ENCODE results near the gene MYO5B.
"Not testable (repeated sequence)": the region's sequence is repeated elsewhere in the genome, so short reads cannot be mapped to it uniquely, and the experiment has no call there.

MYO5B gene

DNA sequence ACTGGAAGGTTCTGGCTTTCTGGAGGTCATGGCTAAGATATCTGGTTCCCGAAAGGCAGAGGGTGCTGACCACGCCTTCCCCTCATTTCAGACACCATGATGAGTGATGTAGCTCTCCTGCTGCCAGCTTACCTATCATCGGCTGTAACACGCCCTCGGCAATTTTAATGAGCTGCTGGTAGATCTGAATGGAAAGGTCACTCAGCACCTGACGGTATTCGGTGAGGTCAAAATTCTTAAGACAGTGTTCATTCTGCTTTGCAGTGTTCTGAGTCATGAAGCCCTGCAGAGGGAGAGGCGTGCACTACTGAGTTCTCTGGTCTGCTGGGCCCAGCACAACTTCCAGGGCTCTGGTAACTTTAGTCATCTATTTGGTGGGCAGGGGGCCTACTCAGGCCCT is 355.9 kb downstream of the MYO5B start:
- no peak overlapping the region for H3K27ac ChIP-seq
- TF ChIP-seq, protein P1, sequence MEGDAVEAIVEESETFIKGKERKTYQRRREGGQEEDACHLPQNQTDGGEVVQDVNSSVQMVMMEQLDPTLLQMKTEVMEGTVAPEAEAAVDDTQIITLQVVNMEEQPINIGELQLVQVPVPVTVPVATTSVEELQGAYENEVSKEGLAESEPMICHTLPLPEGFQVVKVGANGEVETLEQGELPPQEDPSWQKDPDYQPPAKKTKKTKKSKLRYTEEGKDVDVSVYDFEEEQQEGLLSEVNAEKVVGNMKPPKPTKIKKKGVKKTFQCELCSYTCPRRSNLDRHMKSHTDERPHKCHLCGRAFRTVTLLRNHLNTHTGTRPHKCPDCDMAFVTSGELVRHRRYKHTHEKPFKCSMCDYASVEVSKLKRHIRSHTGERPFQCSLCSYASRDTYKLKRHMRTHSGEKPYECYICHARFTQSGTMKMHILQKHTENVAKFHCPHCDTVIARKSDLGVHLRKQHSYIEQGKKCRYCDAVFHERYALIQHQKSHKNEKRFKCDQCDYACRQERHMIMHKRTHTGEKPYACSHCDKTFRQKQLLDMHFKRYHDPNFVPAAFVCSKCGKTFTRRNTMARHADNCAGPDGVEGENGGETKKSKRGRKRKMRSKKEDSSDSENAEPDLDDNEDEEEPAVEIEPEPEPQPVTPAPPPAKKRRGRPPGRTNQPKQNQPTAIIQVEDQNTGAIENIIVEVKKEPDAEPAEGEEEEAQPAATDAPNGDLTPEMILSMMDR (conservative IDR thresholded peaks at IDR 0.05): no peak
- TF ChIP-seq ZFX (IDR thresholded peaks at IDR 0.05): no peak

DNA sequence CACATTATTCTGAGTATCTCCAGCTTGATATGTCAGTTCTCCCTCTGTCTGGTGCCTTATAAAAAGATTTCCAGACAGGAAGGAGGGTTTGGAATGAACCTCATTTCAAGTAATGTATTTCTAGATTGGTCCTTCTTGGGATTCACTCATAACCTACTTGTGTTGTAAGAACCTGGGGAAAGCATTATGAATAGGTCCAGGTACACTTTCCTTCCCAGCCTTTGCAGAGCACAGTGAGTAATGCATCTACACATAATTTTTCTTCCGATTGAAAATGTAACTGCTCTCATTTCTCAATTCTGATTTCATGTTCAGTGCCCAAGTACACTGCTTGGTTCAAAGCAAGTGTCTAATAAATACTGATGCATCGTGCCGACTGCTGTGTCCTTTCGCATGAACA is 356.6 kb downstream of the MYO5B start:
- no peak overlapping the region for H3K27ac ChIP-seq
- TF ChIP-seq ZFX (IDR thresholded peaks at IDR 0.05): no peak
- TF ChIP-seq, protein P1 (conservative IDR thresholded peaks at IDR 0.05): no peak

DNA sequence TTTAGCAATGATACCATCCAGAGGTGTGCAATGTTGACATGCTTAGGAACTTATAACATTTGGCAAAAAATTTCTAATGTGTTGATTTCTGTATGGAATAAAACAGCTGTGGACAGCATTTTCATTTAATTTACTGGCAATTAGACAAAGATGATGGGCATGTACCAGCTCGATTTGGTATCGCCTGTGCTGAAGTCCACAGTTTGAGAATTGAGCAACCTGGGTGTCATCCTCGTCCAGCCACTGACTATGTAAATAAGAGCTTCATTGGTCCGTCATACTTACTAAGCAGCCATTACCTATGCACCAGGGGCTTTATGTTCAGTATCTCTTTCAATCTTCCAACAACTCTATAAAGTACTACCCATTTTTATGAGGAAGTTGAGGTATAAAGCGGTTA is 357.1 kb downstream of the MYO5B start:
- TF ChIP-seq, protein P1 (conservative IDR thresholded peaks at IDR 0.05): no peak
- TF ChIP-seq ZFX (IDR thresholded peaks at IDR 0.05): no peak
- no peak overlapping the region for H3K27ac ChIP-seq

DNA sequence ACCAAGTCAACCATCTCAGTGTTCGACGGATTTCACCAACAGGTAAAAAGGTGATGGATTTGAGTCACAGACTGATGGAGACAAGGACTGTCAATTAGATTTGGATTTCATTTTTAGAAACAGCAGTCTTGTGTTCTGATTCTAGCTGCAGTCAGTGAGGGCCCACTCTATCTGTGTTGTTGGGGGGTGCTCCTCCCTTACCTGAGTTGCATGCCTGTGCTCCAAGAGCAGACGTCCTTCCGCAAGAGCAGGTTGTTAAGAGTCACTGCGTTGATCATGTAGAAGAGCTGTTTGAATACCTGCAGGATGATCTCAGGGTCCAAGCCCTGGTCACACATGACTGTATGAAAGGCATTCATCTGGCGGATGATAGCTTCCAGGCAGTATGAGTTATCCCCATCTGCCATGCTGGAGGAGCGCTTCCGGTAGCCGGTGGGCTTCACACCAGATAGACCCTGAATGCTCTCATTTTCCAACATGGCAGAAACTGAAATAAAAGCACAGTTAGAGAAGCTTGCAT is 357.6 kb downstream of the MYO5B start:
- not testable (repeated sequence) for H3K27ac ChIP-seq

DNA sequence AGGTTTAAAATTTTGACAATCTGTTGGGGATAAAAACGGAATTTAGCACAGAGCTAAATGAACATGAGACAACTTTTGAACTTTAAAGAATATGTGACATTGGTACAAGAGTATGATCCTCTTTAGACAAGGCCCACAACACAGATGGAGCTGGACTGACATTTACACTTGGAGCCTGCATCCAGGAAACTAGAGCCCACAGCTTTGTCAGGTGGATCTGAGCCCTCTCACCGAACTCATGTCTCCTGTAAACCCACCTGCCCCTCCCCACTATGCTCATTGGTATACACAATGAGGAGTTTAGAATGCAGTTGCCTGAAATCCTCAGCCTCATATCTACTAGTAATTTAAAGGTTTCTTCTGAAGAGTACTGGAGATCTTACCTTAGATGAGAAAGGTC is 359.5 kb downstream of the MYO5B start:
- TF ChIP-seq, protein P1 (conservative IDR thresholded peaks at IDR 0.05): no peak
- TF ChIP-seq ZFX (IDR thresholded peaks at IDR 0.05): no peak

DNA sequence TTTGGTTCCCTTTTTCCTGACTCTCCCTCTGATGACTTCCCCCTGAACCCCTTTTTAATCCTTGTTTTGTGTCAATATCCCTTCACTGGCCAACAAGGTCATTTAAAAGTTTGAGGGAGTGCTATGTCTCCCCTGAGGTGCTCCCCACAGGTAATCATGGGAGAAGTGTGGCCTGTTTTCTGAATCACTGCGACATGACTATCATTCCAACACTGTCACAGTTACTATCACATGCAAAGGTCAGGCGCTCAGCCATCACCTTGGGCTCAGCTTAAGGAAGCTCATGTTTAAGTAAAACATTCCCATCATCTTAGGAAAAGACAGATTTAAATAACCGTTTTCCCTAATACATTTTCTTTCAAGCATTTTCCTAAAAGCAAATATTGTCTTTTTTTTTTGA is 360.7 kb downstream of the MYO5B start:
- H3K27ac ChIP-seq: no peak overlapping the region
- TF ChIP-seq ZFX (IDR thresholded peaks at IDR 0.05): no peak
- TF ChIP-seq, protein P1 (conservative IDR thresholded peaks at IDR 0.05): no peak

More for the DNA sequence above, 359.5 kb downstream of the MYO5B start:
- H3K27ac ChIP-seq: no peak overlapping the region

DNA sequence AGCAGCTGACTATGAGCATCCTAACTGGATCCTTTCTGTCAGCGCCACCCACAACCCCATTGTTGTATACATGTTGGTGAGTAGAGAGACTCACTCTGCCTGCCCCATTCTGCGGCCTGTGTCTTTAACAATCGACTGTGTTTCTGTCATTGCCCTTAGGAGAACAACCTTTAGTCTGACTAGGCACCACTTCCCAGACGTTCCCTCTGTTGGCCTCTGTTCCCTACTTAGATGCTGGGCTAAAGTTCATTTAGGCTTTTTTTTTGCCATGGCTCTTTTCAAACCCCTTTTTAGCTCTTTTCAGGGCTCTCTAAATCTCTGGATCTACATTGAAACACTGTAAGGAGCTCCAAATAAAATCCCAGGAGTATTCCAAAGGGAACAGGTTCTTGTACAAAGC is 361.1 kb downstream of the MYO5B start:
- no peak overlapping the region for H3K27ac ChIP-seq
- TF ChIP-seq, protein P1 (conservative IDR thresholded peaks at IDR 0.05): no peak
- TF ChIP-seq ZFX (IDR thresholded peaks at IDR 0.05): no peak

DNA sequence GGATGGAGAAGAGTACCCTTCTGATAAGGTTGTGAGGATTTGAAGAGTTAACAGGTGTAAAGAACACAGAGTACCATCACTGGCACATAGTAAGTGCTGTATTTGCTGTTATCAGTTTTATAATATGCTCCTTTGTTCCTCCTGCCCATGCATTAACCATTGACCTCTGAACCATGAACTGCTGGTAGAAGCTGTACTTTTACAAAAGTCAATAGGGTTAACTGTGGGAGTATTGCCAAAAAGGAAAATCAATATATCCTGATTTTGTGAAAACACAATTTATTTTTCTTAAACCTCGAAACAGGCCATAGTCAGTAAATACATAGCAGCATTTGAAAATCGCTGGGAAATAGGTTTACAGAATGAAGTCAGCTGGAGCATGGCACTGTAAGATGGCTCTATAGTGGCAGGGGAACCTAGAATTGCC is 362.7 kb downstream of the MYO5B start:
- H3K27ac ChIP-seq: no peak overlapping the region
- TF ChIP-seq, protein P1 (conservative IDR thresholded peaks at IDR 0.05): no peak
- no peak for TF ChIP-seq ZFX (IDR thresholded peaks at IDR 0.05)
